ENCODE data around the gene ANAPC15.
"Not testable (repeated sequence)": the region's sequence is repeated elsewhere in the genome, so short reads cannot be mapped to it uniquely, and the experiment has no call there.

DNA sequence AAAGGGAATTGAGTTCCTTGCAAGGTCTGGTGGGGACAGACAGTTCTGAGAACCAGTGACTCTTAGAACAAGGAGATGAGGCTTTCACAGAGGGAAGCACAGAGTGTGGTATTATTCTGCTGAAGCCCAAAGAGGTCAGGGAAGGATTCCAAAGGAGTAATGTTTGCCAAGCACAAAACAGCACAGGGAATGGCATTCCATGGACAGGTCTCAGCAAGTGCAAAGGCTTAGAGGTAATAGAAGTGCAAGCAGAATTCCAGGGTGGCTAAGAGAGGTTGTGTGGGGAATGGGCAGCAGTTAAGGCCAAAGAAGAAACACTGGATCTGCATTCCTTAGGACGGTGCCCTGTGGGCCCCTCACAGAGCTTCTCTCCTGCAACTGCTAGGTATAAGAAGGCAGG lies 29.6 kb upstream of the ANAPC15 start:
- TF ChIP-seq, protein P1, sequence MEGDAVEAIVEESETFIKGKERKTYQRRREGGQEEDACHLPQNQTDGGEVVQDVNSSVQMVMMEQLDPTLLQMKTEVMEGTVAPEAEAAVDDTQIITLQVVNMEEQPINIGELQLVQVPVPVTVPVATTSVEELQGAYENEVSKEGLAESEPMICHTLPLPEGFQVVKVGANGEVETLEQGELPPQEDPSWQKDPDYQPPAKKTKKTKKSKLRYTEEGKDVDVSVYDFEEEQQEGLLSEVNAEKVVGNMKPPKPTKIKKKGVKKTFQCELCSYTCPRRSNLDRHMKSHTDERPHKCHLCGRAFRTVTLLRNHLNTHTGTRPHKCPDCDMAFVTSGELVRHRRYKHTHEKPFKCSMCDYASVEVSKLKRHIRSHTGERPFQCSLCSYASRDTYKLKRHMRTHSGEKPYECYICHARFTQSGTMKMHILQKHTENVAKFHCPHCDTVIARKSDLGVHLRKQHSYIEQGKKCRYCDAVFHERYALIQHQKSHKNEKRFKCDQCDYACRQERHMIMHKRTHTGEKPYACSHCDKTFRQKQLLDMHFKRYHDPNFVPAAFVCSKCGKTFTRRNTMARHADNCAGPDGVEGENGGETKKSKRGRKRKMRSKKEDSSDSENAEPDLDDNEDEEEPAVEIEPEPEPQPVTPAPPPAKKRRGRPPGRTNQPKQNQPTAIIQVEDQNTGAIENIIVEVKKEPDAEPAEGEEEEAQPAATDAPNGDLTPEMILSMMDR (IDR thresholded peaks at IDR 0.05): not testable (repeated sequence)
- TF ChIP-seq ZFX (IDR thresholded peaks at IDR 0.05; ENCODE audit: borderline replicate concordance): not testable (repeated sequence)

Measured in 22Rv1 (cell line).